Breast epithelium (tissue), 4 donors: ENCODE measurements around the gene ATP2B3. TPM values are rescaled to one million over a fixed set of nuclear protein-coding genes. Genes with fewer than 3 reads are reported as not detected.

Source experiments
- DNase-seq, 2 donors: peaks; one replicate each; pipeline ENCODE4 v3.0.0-alpha.2; 2019; ENCODE audit warnings: low spot score in 2 of 2
- H3K27ac ChIP-seq, 2 donors: fragments of 200-600 bp; sonication (generic) in 1 of 2; one replicate each; pipeline ENCODE4 v1.5.1; 2016 to 2019; ENCODE audit warnings: mild to moderate bottlenecking in 1 of 2
- H3K27me3 ChIP-seq, 2 donors: fragments of 200-600 bp; sonication (generic) in 1 of 2; one replicate each; pipeline versions ENCODE4 v1.5.1 to v1.6.0; 2017 to 2019; ENCODE audit warnings: control low read depth in 1 of 2, mild to moderate bottlenecking in 1 of 2
- H3K36me3 ChIP-seq: fragments of 200-600 bp; one replicate; pipeline ENCODE4 v1.5.1; 2019
- H3K4me1 ChIP-seq, 2 donors: fragments of 200-600 bp; sonication (generic); one replicate each; pipeline ENCODE4 v1.5.1; 2016 to 2019; ENCODE audit warnings: control low read depth in 1 of 2
- H3K4me3 ChIP-seq, 3 donors: fragments of 200-600 bp; sonication (generic); 1 replicate in 2 of 3; 2 replicates in 1 of 3; pipeline ENCODE4 v1.5.1; 2016 to 2019; ENCODE audit warnings: mild to moderate bottlenecking in 3 of 3, moderate library complexity in 2 of 3
- H3K9me3 ChIP-seq, 2 donors: fragments of 200-600 bp; sonication (generic) in 1 of 2; one replicate each; pipeline ENCODE4 v1.5.1; 2016 to 2019; ENCODE audit warnings: control low read depth in 1 of 2
- POLR2A ChIP-seq: fragments of 450-650 bp; IDR thresholded peaks from one replicate; pipeline ENCODE4 v1.6.1; 2016; ENCODE audit warnings: antibody characterized with exemption, mild to moderate bottlenecking, moderate library complexity
- POLR2AphosphoS5 ChIP-seq, 3 donors: sonication (generic); formaldehyde crosslinking; IDR thresholded peaks; one replicate each; pipeline ENCODE4 v1.6.1; 2017; ENCODE audit warnings: antibody characterized with exemption in 3 of 3
- intact Hi-C: fragments of 100-400 bp; cut with DNase I; formaldehyde crosslinking; loops from one replicate; pipeline ENCODE4 v1.15.1; 2023; ENCODE audit warnings: low total_unique reads
- total RNA-seq, 3 donors: library from RNA; depleted of rRNA; stranded (reverse); fragments of >200 nt; gene quantifications; one replicate each; pipeline ENCODE4 v1.1.0, GENCODE V29; 2016
- TF ChIP-seq, protein P1 (sequence below), 3 donors: fragments of 450-650 bp; IDR thresholded peaks; one replicate each; pipeline ENCODE4 v1.5.1; 2016 to 2017; ENCODE audit warnings: antibody characterized with exemption in 3 of 3, mild to moderate bottlenecking in 3 of 3, moderate library complexity in 3 of 3

Gene ATP2B3
- total RNA-seq, 3 donors from 2014 or later, result not detected

- intact Hi-C loops, result no loop called here
- H3K4me1 ChIP-seq, result no peaks in the 10 kb centered on the region
- no peak overlapping the region for H3K27ac ChIP-seq
- DNase-seq, result no peak
- H3K4me3 ChIP-seq, result no peak overlapping the region
- no peaks in the 10 kb centered on the region for H3K9me3 ChIP-seq
- TF ChIP-seq, protein P1, sequence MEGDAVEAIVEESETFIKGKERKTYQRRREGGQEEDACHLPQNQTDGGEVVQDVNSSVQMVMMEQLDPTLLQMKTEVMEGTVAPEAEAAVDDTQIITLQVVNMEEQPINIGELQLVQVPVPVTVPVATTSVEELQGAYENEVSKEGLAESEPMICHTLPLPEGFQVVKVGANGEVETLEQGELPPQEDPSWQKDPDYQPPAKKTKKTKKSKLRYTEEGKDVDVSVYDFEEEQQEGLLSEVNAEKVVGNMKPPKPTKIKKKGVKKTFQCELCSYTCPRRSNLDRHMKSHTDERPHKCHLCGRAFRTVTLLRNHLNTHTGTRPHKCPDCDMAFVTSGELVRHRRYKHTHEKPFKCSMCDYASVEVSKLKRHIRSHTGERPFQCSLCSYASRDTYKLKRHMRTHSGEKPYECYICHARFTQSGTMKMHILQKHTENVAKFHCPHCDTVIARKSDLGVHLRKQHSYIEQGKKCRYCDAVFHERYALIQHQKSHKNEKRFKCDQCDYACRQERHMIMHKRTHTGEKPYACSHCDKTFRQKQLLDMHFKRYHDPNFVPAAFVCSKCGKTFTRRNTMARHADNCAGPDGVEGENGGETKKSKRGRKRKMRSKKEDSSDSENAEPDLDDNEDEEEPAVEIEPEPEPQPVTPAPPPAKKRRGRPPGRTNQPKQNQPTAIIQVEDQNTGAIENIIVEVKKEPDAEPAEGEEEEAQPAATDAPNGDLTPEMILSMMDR (IDR thresholded peaks at IDR 0.05), result no peak
- TF ChIP-seq POLR2AphosphoS5 (IDR thresholded peaks at IDR 0.05) (no peak), POLR2A (no peak)
- peaks cover 0 to 87% of the 10 kb centered on the region in 2 donors for H3K27me3 ChIP-seq
- H3K36me3 ChIP-seq, result no peaks in the 10 kb centered on the region
These were observed 9.4 kb downstream of the ATP2B3 start for GRCh38 chrX:153526801-153527200.

DNA sequence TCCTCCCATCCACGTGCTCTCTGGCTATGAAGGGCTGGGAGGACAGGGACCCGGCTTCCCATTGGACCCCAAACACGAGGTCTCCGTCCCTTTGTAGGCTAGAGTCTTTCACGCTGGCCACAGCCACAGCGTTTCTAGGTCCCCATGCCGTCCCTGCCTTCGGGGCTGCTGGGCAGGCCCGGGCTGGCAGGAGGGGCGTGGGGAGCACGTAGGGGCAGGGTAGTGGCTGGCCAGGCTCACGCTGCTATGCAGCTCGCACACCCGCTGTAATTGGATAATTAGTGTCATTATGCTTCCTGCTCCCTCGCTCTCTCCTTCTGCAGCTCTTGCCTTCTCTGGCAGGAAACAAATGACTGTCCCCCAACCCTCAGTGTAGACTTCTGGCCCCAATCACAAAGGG lies 9.8 kb downstream of the ATP2B3 start:
- Histone ChIP-seq H3K27ac (no peak overlapping the region), H3K4me3 (no peak overlapping the region), H3K9me3 (no peaks in the 10 kb centered on the region), H3K36me3 (no peaks in the 10 kb centered on the region), H3K27me3 (peaks cover 0 to 87% of the 10 kb centered on the region in 2 donors), H3K4me1 (no peaks in the 10 kb centered on the region)
- no peak for DNase-seq
- no peak for TF ChIP-seq POLR2AphosphoS5 (IDR thresholded peaks at IDR 0.05)
- TF ChIP-seq, protein P1 (IDR thresholded peaks at IDR 0.05), result no peak
- TF ChIP-seq POLR2A, result no peak
- intact Hi-C loops, result no loop called here

- no peak for DNase-seq
- intact Hi-C loops, result loop anchor here (1.0 kb wide), 1 partner anchor 31 kb away; no protein-coding TSS in a partner anchor
- H3K27ac ChIP-seq, result no peak overlapping the region
These were observed 13.1 kb downstream of the ATP2B3 start for GRCh38 chrX:153530411-153531129.

GRCh38 chrX:153533091-153533490 lies 15.6 kb downstream of the ATP2B3 start:
- Histone ChIP-seq H3K4me1 (no peaks in the 10 kb centered on the region), H3K36me3 (no peaks in the 10 kb centered on the region), H3K4me3 (no peak overlapping the region), H3K27ac (no peak overlapping the region), H3K27me3 (peaks cover 0 to 71% of the 10 kb centered on the region in 2 donors), H3K9me3 (no peaks in the 10 kb centered on the region)
- intact Hi-C loops, result no loop called here
- no peak for DNase-seq
- TF ChIP-seq, protein P1 (IDR thresholded peaks at IDR 0.05), result no peak
- TF ChIP-seq POLR2AphosphoS5 (IDR thresholded peaks at IDR 0.05), result no peak
- TF ChIP-seq POLR2A, result no peak

More at GRCh38 chrX:153530411-153531129, 13.1 kb downstream of the ATP2B3 start:
- no peak for TF ChIP-seq POLR2A
- TF ChIP-seq, protein P1 (IDR thresholded peaks at IDR 0.05), result no peak
- TF ChIP-seq POLR2AphosphoS5 (IDR thresholded peaks at IDR 0.05), result no peak
- Histone ChIP-seq H3K4me3 (no peak overlapping the region), H3K36me3 (no peaks in the 10 kb centered on the region), H3K9me3 (no peaks in the 10 kb centered on the region), H3K27me3 (peaks cover 0 to 77% of the 10 kb centered on the region in 2 donors), H3K4me1 (no peaks in the 10 kb centered on the region)

DNA sequence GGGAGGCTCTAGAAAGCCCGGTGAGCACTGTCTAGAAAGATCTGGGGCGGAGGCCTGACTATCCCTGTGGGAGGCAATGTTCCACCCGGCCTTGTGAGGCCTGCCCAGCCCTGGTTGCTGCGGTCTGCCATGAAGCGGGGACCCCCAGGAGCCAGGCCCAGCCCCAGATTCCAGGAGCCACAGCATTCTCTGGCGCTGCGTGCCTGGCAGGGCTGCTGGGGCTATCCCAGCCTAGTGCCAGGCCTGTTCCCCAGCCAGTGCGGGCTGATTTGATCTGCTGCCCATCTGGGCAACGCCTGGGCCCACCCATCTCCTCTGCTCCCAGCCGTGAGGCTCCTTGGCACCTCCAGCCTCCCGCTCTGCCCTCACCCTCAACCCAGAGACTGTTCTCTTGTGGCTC lies 19.6 kb downstream of the ATP2B3 start:
- Histone ChIP-seq H3K4me1 (no peaks in the 10 kb centered on the region), H3K36me3 (no peaks in the 10 kb centered on the region), H3K4me3 (no peak overlapping the region), H3K9me3 (no peaks in the 10 kb centered on the region), H3K27me3 (peaks cover 0 to 66% of the 10 kb centered on the region in 2 donors), H3K27ac (no peak overlapping the region)
- DNase-seq, result no peak
- intact Hi-C loops, result no loop called here
- TF ChIP-seq POLR2AphosphoS5 (IDR thresholded peaks at IDR 0.05), result no peak
- TF ChIP-seq, protein P1 (IDR thresholded peaks at IDR 0.05), result no peak
- TF ChIP-seq POLR2A, result no peak
